ENCODE results near the gene CLEC20A. TPM values are rescaled to one million over a fixed set of nuclear protein-coding genes. Genes with fewer than 3 reads are reported as not detected.

The CLEC20A gene
- not detected in 2 replicates for total RNA-seq (ENCODE audit: low replicate concordance)

GRCh38 chr1:178496410-178497135, at the start of gene CLEC20A:
Gene CLEC20A, minus strand, starts transcription at chr1:178496964. Its CDS starts 25 bp downstream, at chr1:178496939.
- no peak for TF ChIP-seq CTCF (IDR thresholded peaks at IDR 0.05; ENCODE audit: insufficient read depth, low read length)

GRCh38 chr1:178544531-178544930, 47.8 kb upstream of the CLEC20A start:
- H3K4me3 ChIP-seq (ENCODE audit: low read depth, low read length), result no peak overlapping the region
- DNase-seq (ENCODE audit: low read depth), result peak; percentile 17
- no peak for TF ChIP-seq CTCF (IDR thresholded peaks at IDR 0.05; ENCODE audit: insufficient read depth, low read length)

More at GRCh38 chr1:178496410-178497135, at the start of gene CLEC20A:
- DNase-seq (ENCODE audit: low read depth), result no peak
- no peak within 1 kb of the TSS for H3K4me3 ChIP-seq (ENCODE audit: low read depth, low read length)

GRCh38 chr1:178543290-178543607, 46.5 kb upstream of the CLEC20A start:
- TF ChIP-seq CTCF (IDR thresholded peaks at IDR 0.05; ENCODE audit: insufficient read depth, low read length), result no peak
- no peak for DNase-seq (ENCODE audit: low read depth)

GRCh38 chr1:178542554-178543289, 46.0 kb upstream of the CLEC20A start:
- peak; percentile 86 for DNase-seq (ENCODE audit: low read depth)
- H3K4me3 ChIP-seq (ENCODE audit: low read depth, low read length), result peak overlapping the region; percentile 81
- TF ChIP-seq CTCF (IDR thresholded peaks at IDR 0.05; ENCODE audit: insufficient read depth, low read length), result peak; percentile 89

More at GRCh38 chr1:178543290-178543607, 46.5 kb upstream of the CLEC20A start:
- H3K4me3 ChIP-seq (ENCODE audit: low read depth, low read length), result peak overlapping the region; percentile 81

GRCh38 chr1:178541829-178542553, 45.2 kb upstream of the CLEC20A start:
- peak; percentile 2 for TF ChIP-seq CTCF (IDR thresholded peaks at IDR 0.05; ENCODE audit: insufficient read depth, low read length)
- DNase-seq (ENCODE audit: low read depth), result peak; percentile 20
- peak overlapping the region; percentile 81 for H3K4me3 ChIP-seq (ENCODE audit: low read depth, low read length)

GRCh38 chr1:178541379-178541778, 44.6 kb upstream of the CLEC20A start:
- H3K4me3 ChIP-seq (ENCODE audit: low read depth, low read length), result no peak overlapping the region
- TF ChIP-seq CTCF (IDR thresholded peaks at IDR 0.05; ENCODE audit: insufficient read depth, low read length), result no peak
- no peak for DNase-seq (ENCODE audit: low read depth)

Measured in fibroblast of the aortic adventitia (primary cell).